ENCODE results near the gene CACNA1G. TPM values are rescaled to one million over a fixed set of nuclear protein-coding genes. Genes with fewer than 3 reads are reported as not detected.

CACNA1G gene
- total and polyA plus RNA-seq, 9 of the 15 experiments (the other 6 are each of a cell fraction or from before 2014, with no cell fraction given) = 0.01 TPM; not detected in 8

DNA sequence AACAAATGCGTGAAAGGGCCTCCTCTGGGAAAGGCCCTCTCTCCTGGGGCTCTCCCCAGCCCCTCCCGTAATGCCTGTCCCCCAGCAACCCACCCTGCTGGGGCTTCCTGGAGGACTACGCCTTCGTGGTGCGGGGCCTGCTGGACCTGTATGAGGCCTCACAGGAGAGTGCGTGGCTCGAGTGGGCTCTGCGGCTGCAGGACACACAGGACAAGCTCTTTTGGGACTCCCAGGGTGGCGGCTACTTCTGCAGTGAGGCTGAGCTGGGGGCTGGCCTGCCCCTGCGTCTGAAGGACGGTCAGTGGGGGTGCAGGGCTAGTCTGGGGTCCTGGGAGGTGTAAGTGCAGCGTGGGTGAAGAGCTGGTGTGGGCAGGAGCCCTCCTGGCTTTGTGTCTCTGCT, 8.6 kb upstream of the CACNA1G start:
- Histone ChIP-seq H3K4me3 (no peak overlapping the region), H2AFZ (ENCODE audit: low read depth, low read length) (no peak overlapping the region), H3K9me1 (ENCODE audit: control insufficient read depth, insufficient read depth, low read length) (no peaks in the 10 kb centered on the region), H3K27me3 (ENCODE audit: control insufficient read depth in 2 of 2, insufficient read depth in 2 of 2, low read length in 2 of 2) (peaks cover 3 to 36% of the 10 kb centered on the region in 2 experiments; a peak in 3 of 5 replicates), H4K20me1 (replicated peaks; ENCODE audit: control insufficient read depth, insufficient read depth, low read length) (no peaks in the 10 kb centered on the region; the same call in 1 of the 2 replicates), H3K9me3 (replicated peaks; ENCODE audit: control insufficient read depth, insufficient read depth, low read depth, low read length) (no peaks in the 10 kb centered on the region), H3K4me2 (ENCODE audit: insufficient read depth, low read length) (no peak overlapping the region), H3K36me3 (ENCODE audit: control insufficient read depth, insufficient read depth, low read length) (no peaks in the 10 kb centered on the region), H3K27ac (ENCODE audit: extremely low read depth, low read depth, low read length) (no peak overlapping the region), H3K79me2 (ENCODE audit: control insufficient read depth, insufficient read depth, low read length) (no peaks in the 10 kb centered on the region), H3K4me1 (replicated peaks in 1 of 2; ENCODE audit: control insufficient read depth in 2 of 2, insufficient read depth in 2 of 2, low read length in 2 of 2) (peaks cover 6 to 42% of the 10 kb centered on the region in 2 experiments; a peak in 4 of 5 replicates), H3K9ac (ENCODE audit: insufficient read depth in 1 of 2, low read depth in 2 of 2, low read length in 2 of 2) (0 out of 4 replicates have a peak overlapping the region, but pooled peaks of 1 of the 2 experiments have one; percentile 6)
- ChIA-PET POLR2A (interaction anchor here (0.7 to 1.1 kb wide), 2 partner anchors 10 to 53 kb away, joined by 3 to 4 read pairs; no protein-coding TSS in a partner anchor), CTCF (ENCODE audit: low intra/inter-chr PET ratio) (interaction anchor here (1.2 to 1.9 kb wide), 2 partner anchors 71 to 129 kb away, joined by 5 to 7 read pairs; no protein-coding TSS in a partner anchor)
- 26% methylated on average over 12 of the region's 12 CpGs for WGBS (ENCODE audit: insufficient coverage, low coverage, missing lambda C conversion rate)
- ATAC-seq (no peak), DNase-seq (ENCODE audit: extremely low read depth in 1 of 4, low spot score in 3 of 4) (no peak), FAIRE-seq (no peak)
- intact Hi-C loops (cut with micrococcal nuclease) = loop anchor here (1.0 to 2.0 kb wide), 2 partner anchors 75 to 129 kb away; no protein-coding TSS in a partner anchor
- no TSS peak for BruUV-seq (replicated peaks)
- TF ChIP-seq BRCA1 (IDR thresholded peaks at IDR 0.05) (no peak), BRCA1 (CRISPR knock-in tag; IDR thresholded peaks at IDR 0.05) (0 out of 2 replicates have a peak, but pooled peaks have one; percentile 12), BCOR (IDR thresholded peaks at IDR 0.05) (no peak)
- in situ Hi-C loops (cut with MboI) = no loop called here

DNA sequence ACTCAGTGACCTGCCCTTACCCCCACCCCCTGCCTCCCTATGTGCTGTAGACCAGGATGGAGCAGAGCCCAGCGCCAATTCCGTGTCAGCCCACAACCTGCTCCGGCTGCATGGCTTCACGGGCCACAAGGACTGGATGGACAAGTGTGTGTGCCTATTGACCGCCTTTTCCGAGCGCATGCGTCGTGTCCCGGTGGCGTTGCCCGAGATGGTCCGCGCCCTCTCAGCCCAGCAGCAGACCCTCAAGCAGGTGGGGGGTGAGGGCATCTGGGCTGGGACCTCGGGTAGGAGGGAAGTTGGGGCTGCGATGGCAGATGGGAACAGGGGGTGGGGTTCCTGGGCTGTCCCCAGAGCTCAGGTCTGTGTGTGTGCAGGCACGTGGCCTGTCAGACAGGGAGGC, 6.3 kb upstream of the CACNA1G start:
- Histone ChIP-seq H3K9me3 (replicated peaks; ENCODE audit: control insufficient read depth, insufficient read depth, low read depth, low read length) (no peaks in the 10 kb centered on the region), H3K27me3 (ENCODE audit: control insufficient read depth in 2 of 2, insufficient read depth in 2 of 2, low read length in 2 of 2) (peaks cover 13 to 52% of the 10 kb centered on the region in 2 experiments; a peak in 4 of 5 replicates), H3K9me1 (ENCODE audit: control insufficient read depth, insufficient read depth, low read length) (no peaks in the 10 kb centered on the region), H3K27ac (ENCODE audit: extremely low read depth, low read depth, low read length) (no peak overlapping the region), H3K4me2 (ENCODE audit: insufficient read depth, low read length) (no peak overlapping the region), H3K36me3 (ENCODE audit: control insufficient read depth, insufficient read depth, low read length) (no peaks in the 10 kb centered on the region), H3K4me3 (no peak overlapping the region), H3K4me1 (replicated peaks in 1 of 2; ENCODE audit: control insufficient read depth in 2 of 2, insufficient read depth in 2 of 2, low read length in 2 of 2) (peaks cover 0 to 30% of the 10 kb centered on the region in 2 experiments; a peak in 3 of 5 replicates), H3K9ac (ENCODE audit: insufficient read depth in 1 of 2, low read depth in 2 of 2, low read length in 2 of 2) (peak overlapping the region in 1 of 2 experiments; percentile 62; a peak in 2 of 4 replicates), H2AFZ (ENCODE audit: low read depth, low read length) (no peak overlapping the region), H3K79me2 (ENCODE audit: control insufficient read depth, insufficient read depth, low read length) (no peaks in the 10 kb centered on the region), H4K20me1 (replicated peaks; ENCODE audit: control insufficient read depth, insufficient read depth, low read length) (peaks cover 6% of the 10 kb centered on the region)
- peak; percentile 52 to 63 for TF ChIP-seq NRF1 (conservative IDR thresholded peaks at IDR 0.05 in 1 of 2, IDR thresholded peaks at IDR 0.05 in 1 of 2)
- TF ChIP-seq, protein P1, sequence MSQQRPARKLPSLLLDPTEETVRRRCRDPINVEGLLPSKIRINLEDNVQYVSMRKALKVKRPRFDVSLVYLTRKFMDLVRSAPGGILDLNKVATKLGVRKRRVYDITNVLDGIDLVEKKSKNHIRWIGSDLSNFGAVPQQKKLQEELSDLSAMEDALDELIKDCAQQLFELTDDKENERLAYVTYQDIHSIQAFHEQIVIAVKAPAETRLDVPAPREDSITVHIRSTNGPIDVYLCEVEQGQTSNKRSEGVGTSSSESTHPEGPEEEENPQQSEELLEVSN (IDR thresholded peaks at IDR 0.05; ENCODE audit: borderline replicate concordance in 1 of 2, extremely low read depth in 1 of 2, insufficient read depth in 1 of 2, insufficient read length in 1 of 2, low read depth in 1 of 2, low read length in 1 of 2, poor library complexity in 1 of 2, severe bottlenecking in 1 of 2) = peak in 1 of 2 experiments; percentile 9
- TF ChIP-seq, protein P2, sequence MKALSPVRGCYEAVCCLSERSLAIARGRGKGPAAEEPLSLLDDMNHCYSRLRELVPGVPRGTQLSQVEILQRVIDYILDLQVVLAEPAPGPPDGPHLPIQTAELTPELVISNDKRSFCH (CRISPR knock-in tag; IDR thresholded peaks at IDR 0.05) = no peak
- TF ChIP-seq, protein P2 (tag; IDR thresholded peaks at IDR 0.05) = no peak
- BruUV-seq (replicated peaks) = no TSS peak
- CTCF ChIA-PET (ENCODE audit: low intra/inter-chr PET ratio) = no interaction called here
- POLR2A ChIA-PET = no interaction called here
- intact Hi-C loops (cut with micrococcal nuclease) (no loop called here), in situ Hi-C loops (cut with MboI) (no loop called here)
- no peak for FAIRE-seq
- DNase-seq (ENCODE audit: extremely low read depth in 1 of 4, low spot score in 3 of 4) = no peak
- 40% methylated on average over 16 of the region's 17 CpGs for WGBS (ENCODE audit: insufficient coverage, low coverage, missing lambda C conversion rate)
- ATAC-seq = no peak
